Left ventricle myocardium inferior (tissue), 1 donor: ENCODE results near the gene PAN3. TPM values are rescaled to one million over a fixed set of nuclear protein-coding genes. Genes with fewer than 3 reads are reported as not detected.

Experiments
- DNase-seq: peaks from one replicate; pipeline ENCODE4 v3.0.0-alpha.2; 2020
- H3K27ac ChIP-seq: fragments of 200-600 bp; replicated peaks from 2 replicates; pipeline ENCODE4 v1.8.0; 2021
- H3K27me3 ChIP-seq: fragments of 200-600 bp; 2 replicates; pipeline ENCODE4 v1.8.0; 2021; ENCODE audit warnings: low read depth
- H3K36me3 ChIP-seq: fragments of 200-600 bp; 2 replicates; pipeline ENCODE4 v1.8.0; 2021
- H3K4me1 ChIP-seq: fragments of 200-600 bp; 2 replicates; pipeline ENCODE4 v1.8.0; 2021
- H3K4me3 ChIP-seq: fragments of 200-600 bp; 2 replicates; pipeline ENCODE4 v1.8.0; 2021; ENCODE audit warnings: mild to moderate bottlenecking, moderate library complexity
- H3K9me3 ChIP-seq: fragments of 200-600 bp; replicated peaks from 2 replicates; pipeline ENCODE4 v1.8.0; 2021
- intact Hi-C: fragments of 100-400 bp; cut with micrococcal nuclease; formaldehyde crosslinking; loops from one replicate; pipeline ENCODE4 v1.11.0; 2022
- total RNA-seq: library from RNA; stranded (reverse); fragmentation: NEBNext Ultra II Directional; extraction: Animal tissue kit (Norgen Biotek cat#: 25700); gene quantifications from one replicate; pipeline ENCODE4 v1.2.1, GENCODE V29; 2021
- TF ChIP-seq, protein P1 (sequence below): fragments of 200-600 bp; IDR thresholded peaks from 2 replicates; pipeline ENCODE4 v1.8.0; 2021; ENCODE audit warnings: antibody characterized with exemption, mild to moderate bottlenecking, borderline replicate concordance
- donor health status: DM: no; HTN: yes; CAD: no; lungs with severe emphysema.

Gene PAN3
- total RNA-seq, 1 donor from 2014 or later = 9.6 TPM

DNA sequence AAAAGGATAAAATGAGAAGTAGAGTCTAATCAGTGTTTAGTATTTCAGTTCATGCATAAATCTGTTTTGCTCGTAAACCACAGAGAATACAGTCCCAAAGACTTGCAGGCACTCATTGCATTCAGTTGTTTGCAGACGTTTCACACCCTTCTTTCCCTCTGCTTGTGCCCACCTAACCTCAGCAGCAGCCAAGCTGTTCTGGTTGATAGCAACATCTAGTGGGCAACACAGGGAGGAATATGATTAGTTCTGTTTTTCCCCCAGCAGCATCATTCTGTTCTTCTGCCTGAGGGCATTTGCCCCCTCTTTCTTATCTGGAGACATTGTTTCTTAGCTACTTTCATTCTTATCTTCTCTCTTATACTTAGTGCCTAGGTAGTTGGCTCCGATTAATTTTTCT is 135.6 kb downstream of the PAN3 start:
- H3K9me3 ChIP-seq = no peaks in the 10 kb centered on the region
- intact Hi-C loops = no loop called here
- H3K36me3 ChIP-seq = peaks cover 54% of the 10 kb centered on the region
- no peak for DNase-seq
- no peaks in the 10 kb centered on the region for H3K27me3 ChIP-seq
- no peaks in the 10 kb centered on the region for H3K4me1 ChIP-seq
- H3K4me3 ChIP-seq = no peak overlapping the region
- TF ChIP-seq, protein P1, sequence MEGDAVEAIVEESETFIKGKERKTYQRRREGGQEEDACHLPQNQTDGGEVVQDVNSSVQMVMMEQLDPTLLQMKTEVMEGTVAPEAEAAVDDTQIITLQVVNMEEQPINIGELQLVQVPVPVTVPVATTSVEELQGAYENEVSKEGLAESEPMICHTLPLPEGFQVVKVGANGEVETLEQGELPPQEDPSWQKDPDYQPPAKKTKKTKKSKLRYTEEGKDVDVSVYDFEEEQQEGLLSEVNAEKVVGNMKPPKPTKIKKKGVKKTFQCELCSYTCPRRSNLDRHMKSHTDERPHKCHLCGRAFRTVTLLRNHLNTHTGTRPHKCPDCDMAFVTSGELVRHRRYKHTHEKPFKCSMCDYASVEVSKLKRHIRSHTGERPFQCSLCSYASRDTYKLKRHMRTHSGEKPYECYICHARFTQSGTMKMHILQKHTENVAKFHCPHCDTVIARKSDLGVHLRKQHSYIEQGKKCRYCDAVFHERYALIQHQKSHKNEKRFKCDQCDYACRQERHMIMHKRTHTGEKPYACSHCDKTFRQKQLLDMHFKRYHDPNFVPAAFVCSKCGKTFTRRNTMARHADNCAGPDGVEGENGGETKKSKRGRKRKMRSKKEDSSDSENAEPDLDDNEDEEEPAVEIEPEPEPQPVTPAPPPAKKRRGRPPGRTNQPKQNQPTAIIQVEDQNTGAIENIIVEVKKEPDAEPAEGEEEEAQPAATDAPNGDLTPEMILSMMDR = no peak
- H3K27ac ChIP-seq = no peak overlapping the region

DNA sequence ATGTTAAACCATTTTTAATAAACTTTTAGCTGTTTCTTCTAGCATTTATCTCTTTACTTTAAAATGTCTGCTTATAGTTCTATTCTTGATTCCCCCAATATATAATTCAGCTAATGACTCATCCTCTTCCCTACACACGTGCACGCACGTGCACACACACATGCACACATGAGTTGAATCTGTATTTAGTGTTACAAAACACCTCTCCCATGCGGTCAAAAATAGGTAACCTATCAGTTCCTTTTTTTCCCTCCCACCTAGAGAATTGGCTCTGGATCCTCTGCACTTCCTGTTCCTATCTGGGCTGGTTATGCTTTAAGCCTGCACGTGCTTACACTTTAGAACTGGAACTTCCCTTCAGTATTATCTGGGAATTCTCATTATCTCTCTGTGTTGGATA is 144.1 kb downstream of the PAN3 start:
- intact Hi-C loops = no loop called here
- H3K36me3 ChIP-seq = peaks cover 70% of the 10 kb centered on the region
- H3K27ac ChIP-seq = no peak overlapping the region

DNA sequence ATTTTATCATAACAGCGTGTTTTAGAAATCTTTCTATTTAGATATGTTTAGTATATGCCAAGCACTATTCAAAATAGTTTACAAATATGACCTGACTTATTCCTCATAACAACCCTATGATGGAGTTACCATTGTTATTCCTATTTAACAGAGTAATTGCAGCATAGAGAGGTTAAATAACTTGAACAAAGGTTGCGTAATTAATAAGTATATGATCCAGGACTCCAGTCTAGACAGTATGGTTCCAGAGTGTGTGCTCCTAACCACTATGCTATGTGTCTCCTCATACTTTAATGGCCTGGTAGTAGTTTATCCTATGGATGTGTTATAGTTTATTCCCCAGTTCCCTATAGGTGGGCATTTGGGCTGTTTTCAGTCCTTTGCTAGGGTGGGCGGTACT is 145.3 kb downstream of the PAN3 start:
- TF ChIP-seq, protein P1 = no peak
- H3K36me3 ChIP-seq = peaks cover 74% of the 10 kb centered on the region
- DNase-seq = no peak
- no peaks in the 10 kb centered on the region for H3K27me3 ChIP-seq
- no peaks in the 10 kb centered on the region for H3K9me3 ChIP-seq
- H3K4me1 ChIP-seq = no peaks in the 10 kb centered on the region
- intact Hi-C loops = no loop called here
- H3K27ac ChIP-seq = no peak overlapping the region
- H3K4me3 ChIP-seq = no peak overlapping the region

More for the DNA sequence above, 144.1 kb downstream of the PAN3 start:
- Histone ChIP-seq H3K4me3 (no peak overlapping the region), H3K9me3 (no peaks in the 10 kb centered on the region), H3K27me3 (no peaks in the 10 kb centered on the region), H3K4me1 (no peaks in the 10 kb centered on the region)
- TF ChIP-seq, protein P1 = no peak
- no peak for DNase-seq

DNA sequence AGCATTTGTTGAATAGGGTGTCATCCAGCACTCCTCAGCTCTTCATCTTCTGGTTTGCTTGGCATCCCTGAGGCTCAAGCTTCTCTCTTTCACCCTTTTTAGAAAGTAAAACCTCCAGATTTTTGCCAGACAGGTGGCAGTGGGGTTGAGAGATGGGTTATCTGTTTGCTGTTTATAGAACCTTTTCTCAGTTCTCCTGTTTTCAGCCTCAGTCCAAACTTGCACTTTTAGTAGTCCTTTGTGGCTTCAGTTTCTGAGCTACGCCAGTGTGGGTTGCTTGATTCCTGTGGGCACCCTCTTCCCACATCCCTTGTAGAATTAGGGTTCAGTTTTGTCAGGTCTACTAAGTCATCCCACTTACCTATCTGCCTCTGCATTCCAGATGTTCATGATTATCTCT is 147.9 kb downstream of the PAN3 start:
- Histone ChIP-seq H3K36me3 (peaks cover 80% of the 10 kb centered on the region), H3K9me3 (no peaks in the 10 kb centered on the region), H3K27ac (no peak overlapping the region), H3K4me3 (no peak overlapping the region), H3K27me3 (no peaks in the 10 kb centered on the region), H3K4me1 (no peaks in the 10 kb centered on the region)
- intact Hi-C loops = no loop called here
- TF ChIP-seq, protein P1 = no peak
- DNase-seq = no peak

DNA sequence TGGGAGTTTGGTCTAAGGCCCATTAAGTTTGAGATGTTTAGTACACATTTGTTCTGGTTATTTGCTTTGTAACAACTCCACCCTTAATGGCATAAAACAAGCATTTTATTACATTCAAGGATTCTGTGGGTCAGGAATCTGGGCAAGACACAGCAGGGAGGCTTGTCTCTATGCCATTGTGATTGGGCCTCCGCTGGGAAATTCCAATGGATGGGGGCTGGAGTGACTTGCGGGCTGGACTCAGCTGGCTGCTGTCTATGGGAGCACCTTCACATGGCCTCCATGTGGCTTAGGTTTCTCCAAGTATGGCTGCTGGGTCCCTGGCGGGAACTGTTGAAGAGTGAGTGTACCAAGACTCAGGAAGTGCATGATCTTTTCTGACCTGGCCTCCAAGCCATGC is 159.0 kb downstream of the PAN3 start:
- Histone ChIP-seq H3K27ac (no peak overlapping the region), H3K36me3 (peaks cover 44% of the 10 kb centered on the region), H3K4me1 (peaks cover 17% of the 10 kb centered on the region), H3K4me3 (no peak overlapping the region), H3K9me3 (no peaks in the 10 kb centered on the region), H3K27me3 (no peaks in the 10 kb centered on the region)
- DNase-seq = no peak
- TF ChIP-seq, protein P1 = no peak
- intact Hi-C loops = no loop called here

DNA sequence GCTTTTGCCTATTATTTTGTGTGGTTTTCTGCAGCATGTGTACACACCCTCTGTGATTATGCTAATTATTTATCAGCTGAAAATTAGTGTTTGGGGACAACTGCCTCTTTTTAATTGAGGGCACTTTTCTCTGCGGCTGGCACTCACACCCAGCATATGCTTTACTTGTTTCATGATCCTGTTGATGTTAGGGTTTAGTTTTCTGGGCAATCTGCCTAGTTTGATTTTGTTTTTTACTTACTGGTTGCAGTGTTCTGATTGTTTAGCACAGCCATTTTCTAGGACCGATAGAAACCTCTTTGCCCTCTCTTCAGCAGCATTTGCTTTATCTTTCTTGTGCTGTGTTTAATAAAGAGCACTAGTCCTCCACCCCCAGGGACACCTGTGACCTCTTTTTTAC is 161.6 kb downstream of the PAN3 start:
- TF ChIP-seq, protein P1 = no peak
- no peak overlapping the region for H3K27ac ChIP-seq
- no peak overlapping the region for H3K4me3 ChIP-seq
- H3K36me3 ChIP-seq = peaks cover 33% of the 10 kb centered on the region
- H3K4me1 ChIP-seq = peaks cover 17% of the 10 kb centered on the region
- no peak for DNase-seq
- intact Hi-C loops = no loop called here
- H3K9me3 ChIP-seq = no peaks in the 10 kb centered on the region
- H3K27me3 ChIP-seq = no peaks in the 10 kb centered on the region
